ENCODE measurements around the gene TRAPPC3.
A peak's percentile ranks its signal among the peaks of the same experiment; 100 is the strongest.

Gene TRAPPC3

GRCh38 chr1:36151845-36152203 is 2.5 kb upstream of the TRAPPC3 start:
- Histone ChIP-seq H3K4me2 (ENCODE audit: low read length) (peak overlapping the region; percentile 32), H3K36me3 (replicated peaks; ENCODE audit: low read depth, low read length) (peaks cover under 1% of the 10 kb centered on the region), H3K4me3 (ENCODE audit: low read length) (no peak overlapping the region), H3K27me3 (ENCODE audit: low read depth, low read length) (no peaks in the 10 kb centered on the region), H3K9ac (ENCODE audit: low read length) (no peak overlapping the region), H3K4me1 (ENCODE audit: low read length) (peaks cover 36% of the 10 kb centered on the region), H4K20me1 (ENCODE audit: insufficient read depth, low read length) (no peaks in the 10 kb centered on the region), H3K79me2 (ENCODE audit: low read length) (peaks cover 43% of the 10 kb centered on the region), H2AFZ (ENCODE audit: low read depth, low read length) (no peak overlapping the region), H3K9me3 (ENCODE audit: insufficient read depth, low read length) (no peaks in the 10 kb centered on the region), H3K27ac (ENCODE audit: low read length) (no peak overlapping the region)
- no peak for TF ChIP-seq EZH2phosphoT487 (IDR thresholded peaks at IDR 0.05; ENCODE audit: low read depth)
- TF ChIP-seq CTCF (IDR thresholded peaks at IDR 0.05; ENCODE audit: low read depth, low read length) = no peak

- Histone ChIP-seq H3K27me3 (ENCODE audit: low read depth, low read length) (no peaks in the 10 kb centered on the region), H3K27ac (ENCODE audit: low read length) (no peak overlapping the region), H3K79me2 (ENCODE audit: low read length) (peaks cover 42% of the 10 kb centered on the region), H4K20me1 (ENCODE audit: insufficient read depth, low read length) (no peaks in the 10 kb centered on the region), H3K4me2 (ENCODE audit: low read length) (peak overlapping the region; percentile 81), H3K4me1 (ENCODE audit: low read length) (peaks cover 36% of the 10 kb centered on the region), H3K4me3 (ENCODE audit: low read length) (peak overlapping the region; percentile 74), H3K36me3 (replicated peaks; ENCODE audit: low read depth, low read length) (peaks cover 3% of the 10 kb centered on the region), H3K9me3 (ENCODE audit: insufficient read depth, low read length) (no peaks in the 10 kb centered on the region), H3K9ac (ENCODE audit: low read length) (peak overlapping the region; percentile 34; the same call in 1 of the 2 replicates), H2AFZ (ENCODE audit: low read depth, low read length) (no peak overlapping the region)
- TF ChIP-seq EZH2phosphoT487 (IDR thresholded peaks at IDR 0.05; ENCODE audit: low read depth) = no peak
- no peak for TF ChIP-seq CTCF (IDR thresholded peaks at IDR 0.05; ENCODE audit: low read depth, low read length)
Observed at GRCh38 chr1:36151134-36151844, 2.0 kb upstream of the TRAPPC3 start.

GRCh38 chr1:36150296-36151133 is 1.2 kb upstream of the TRAPPC3 start:
- Histone ChIP-seq H3K27me3 (ENCODE audit: low read depth, low read length) (no peaks in the 10 kb centered on the region), H3K9ac (ENCODE audit: low read length) (peak overlapping the region; percentile 62), H4K20me1 (ENCODE audit: insufficient read depth, low read length) (no peaks in the 10 kb centered on the region), H2AFZ (ENCODE audit: low read depth, low read length) (peak overlapping the region; percentile 62), H3K4me2 (ENCODE audit: low read length) (peak overlapping the region; percentile 81), H3K79me2 (ENCODE audit: low read length) (peaks cover 35% of the 10 kb centered on the region), H3K36me3 (replicated peaks; ENCODE audit: low read depth, low read length) (peaks cover 3% of the 10 kb centered on the region), H3K9me3 (ENCODE audit: insufficient read depth, low read length) (no peaks in the 10 kb centered on the region), H3K4me1 (ENCODE audit: low read length) (peaks cover 36% of the 10 kb centered on the region), H3K27ac (ENCODE audit: low read length) (peak overlapping the region; percentile 65), H3K4me3 (ENCODE audit: low read length) (peak overlapping the region; percentile 74)
- TF ChIP-seq CTCF (IDR thresholded peaks at IDR 0.05; ENCODE audit: low read depth, low read length) = no peak
- no peak for TF ChIP-seq EZH2phosphoT487 (IDR thresholded peaks at IDR 0.05; ENCODE audit: low read depth)

- H3K9me3 ChIP-seq (ENCODE audit: insufficient read depth, low read length) = no peaks in the 10 kb centered on the region
- peak overlapping the region; percentile 81 for H3K4me2 ChIP-seq (ENCODE audit: low read length)
- no peaks in the 10 kb centered on the region for H4K20me1 ChIP-seq (ENCODE audit: insufficient read depth, low read length)
- peaks cover 33% of the 10 kb centered on the region for H3K4me1 ChIP-seq (ENCODE audit: low read length)
- peak overlapping the region; percentile 65 for H3K27ac ChIP-seq (ENCODE audit: low read length)
- peak overlapping the region; percentile 62 for H3K9ac ChIP-seq (ENCODE audit: low read length)
- peak overlapping the region; percentile 74 for H3K4me3 ChIP-seq (ENCODE audit: low read length)
- peak overlapping the region; percentile 62 for H2AFZ ChIP-seq (ENCODE audit: low read depth, low read length)
- TF ChIP-seq CTCF (IDR thresholded peaks at IDR 0.05; ENCODE audit: low read depth, low read length) = no peak
- TF ChIP-seq EZH2phosphoT487 (IDR thresholded peaks at IDR 0.05; ENCODE audit: low read depth) = no peak
- peaks cover 3% of the 10 kb centered on the region for H3K36me3 ChIP-seq (replicated peaks; ENCODE audit: low read depth, low read length)
- H3K79me2 ChIP-seq (ENCODE audit: low read length) = peaks cover 33% of the 10 kb centered on the region
- no peaks in the 10 kb centered on the region for H3K27me3 ChIP-seq (ENCODE audit: low read depth, low read length)
Observed at GRCh38 chr1:36149973-36150295, 648 bp upstream of the TRAPPC3 start.

Measured in OCI-LY3 (cell line).